GM21381 (cell line): ENCODE measurements around the gene CTRB1.
A peak's percentile ranks its signal among the peaks of the same experiment; 100 is the strongest.

Experiments used
- ATAC-seq: cut with Tn5 transposase; IDR thresholded peaks from one replicate; pipeline ENCODE4 v1.9.1; 2021; ENCODE audit warnings: mild to moderate bottlenecking, moderate library complexity; ENCODE audit not compliant: unreplicated experiment

Gene CTRB1

GRCh38 chr16:75218256-75219076 lies at the start of gene CTRB1:
CTRB1 (plus strand) TSS chr16:75218988; CDS start chr16:75219008, 20 bp downstream.
- ATAC-seq, result peak; percentile 60

- no peak for ATAC-seq
These were observed 48.8 kb upstream of the CTRB1 start for GRCh38 chr16:75169899-75170405.

DNA sequence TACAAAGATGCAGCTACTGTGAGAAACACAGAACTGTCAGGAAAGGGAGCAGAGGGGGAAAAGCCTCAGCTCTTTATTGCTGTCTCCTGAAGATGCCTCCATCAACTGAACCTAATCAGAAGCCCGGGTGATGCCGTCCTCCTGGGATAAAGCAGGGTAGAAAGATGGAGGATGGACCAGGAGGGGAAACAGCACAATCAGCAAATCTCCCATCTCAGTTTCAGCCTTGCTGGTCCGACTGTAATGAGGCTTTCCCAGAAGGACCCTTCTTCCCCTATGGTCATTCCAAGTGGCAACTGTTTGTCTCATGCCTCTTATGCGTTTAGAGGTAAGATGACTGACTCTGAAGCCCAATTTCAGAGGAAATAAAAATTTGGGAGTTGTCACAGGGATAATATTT lies 46.2 kb upstream of the CTRB1 start:
- no peak for ATAC-seq

DNA sequence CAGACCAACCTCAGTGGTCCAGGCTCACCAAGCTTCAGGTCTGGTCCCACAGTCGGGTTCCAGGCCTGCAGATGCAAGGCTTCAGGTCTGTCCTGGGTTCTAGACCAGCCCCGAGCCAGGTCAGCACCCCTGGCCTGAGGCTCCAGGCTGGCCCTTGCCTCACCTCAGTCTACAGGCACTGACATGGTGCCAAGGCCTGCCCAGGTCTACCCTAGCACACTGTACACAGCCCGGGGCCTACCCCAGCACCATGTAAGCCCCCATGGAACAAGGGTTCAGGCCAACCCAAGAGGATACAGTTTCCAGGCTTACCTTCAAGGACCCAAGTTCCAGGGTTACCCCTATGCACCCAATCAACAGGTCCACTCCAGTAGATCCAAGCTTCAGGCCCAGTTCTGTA lies 43.7 kb upstream of the CTRB1 start:
- no peak for ATAC-seq

GRCh38 chr16:75176926-75177325 lies 41.9 kb upstream of the CTRB1 start:
- no peak for ATAC-seq

DNA sequence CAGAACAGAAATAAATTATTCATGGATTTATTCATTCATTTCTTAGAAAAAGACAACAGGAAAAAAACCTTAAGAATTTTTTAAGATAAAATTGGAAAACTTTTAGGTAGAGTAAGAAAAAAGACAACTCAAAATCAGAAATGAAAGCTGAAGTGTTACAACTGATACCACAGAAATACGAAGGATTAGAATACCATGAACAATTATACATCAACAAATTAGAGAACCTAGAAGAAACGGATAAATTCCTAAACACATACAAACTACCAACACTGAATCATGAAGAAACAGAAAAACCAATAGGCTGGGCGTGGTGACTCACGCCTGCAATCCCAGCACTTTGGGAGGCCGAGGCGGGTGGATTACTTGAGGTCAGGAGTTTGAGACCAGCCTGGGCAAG lies 39.6 kb upstream of the CTRB1 start:
- ATAC-seq, result no peak

DNA sequence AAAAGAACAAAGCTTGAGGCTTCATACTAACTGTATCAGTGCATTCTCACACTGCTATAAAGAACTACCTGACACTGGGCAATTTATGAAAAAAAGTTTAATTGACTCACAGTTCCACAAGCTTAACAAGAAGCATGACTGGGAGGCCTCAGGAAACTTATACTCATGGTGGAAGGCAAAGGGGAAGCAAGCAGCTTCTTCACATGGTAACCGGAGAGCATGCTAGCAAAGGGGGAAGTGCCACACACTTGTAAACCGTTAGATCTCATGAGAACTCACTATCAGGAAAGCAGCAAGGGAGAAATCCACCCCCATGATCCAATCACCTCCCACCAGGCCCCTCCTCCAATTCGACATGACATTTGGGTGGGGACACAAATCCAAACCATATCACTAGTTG lies 37.2 kb upstream of the CTRB1 start:
- no peak for ATAC-seq

- no peak for ATAC-seq
These were observed 29.8 kb upstream of the CTRB1 start for GRCh38 chr16:75188832-75189477.

DNA sequence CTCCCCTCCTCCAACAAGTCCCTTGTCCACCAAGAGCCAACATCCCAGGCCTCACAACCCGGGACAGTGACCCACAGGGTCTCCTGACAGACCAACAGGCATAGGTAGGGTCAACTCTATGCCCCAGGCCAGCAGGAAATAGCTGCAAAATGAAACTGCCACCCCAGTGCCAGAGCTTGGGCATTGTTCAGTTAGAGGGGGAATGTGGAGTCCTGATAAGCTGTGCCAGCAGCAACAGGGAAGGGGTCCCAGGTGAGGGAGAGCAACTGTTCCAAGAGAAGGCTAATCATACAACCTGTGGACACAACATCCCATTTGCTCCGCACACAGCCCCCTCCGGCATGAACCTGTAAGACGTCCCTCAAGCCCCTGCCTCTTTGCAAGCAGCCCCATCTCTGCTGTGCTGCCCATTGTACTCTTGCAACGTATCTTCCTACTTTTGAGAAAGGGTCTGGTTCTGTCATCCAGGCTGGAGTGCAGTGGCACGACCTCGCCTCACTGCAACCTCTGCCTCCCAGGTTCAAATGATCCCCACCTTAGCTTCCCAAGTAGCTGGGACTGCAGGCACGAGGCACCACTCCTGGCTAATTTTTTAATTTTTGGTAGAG lies 29.0 kb upstream of the CTRB1 start:
- ATAC-seq, result no peak

DNA sequence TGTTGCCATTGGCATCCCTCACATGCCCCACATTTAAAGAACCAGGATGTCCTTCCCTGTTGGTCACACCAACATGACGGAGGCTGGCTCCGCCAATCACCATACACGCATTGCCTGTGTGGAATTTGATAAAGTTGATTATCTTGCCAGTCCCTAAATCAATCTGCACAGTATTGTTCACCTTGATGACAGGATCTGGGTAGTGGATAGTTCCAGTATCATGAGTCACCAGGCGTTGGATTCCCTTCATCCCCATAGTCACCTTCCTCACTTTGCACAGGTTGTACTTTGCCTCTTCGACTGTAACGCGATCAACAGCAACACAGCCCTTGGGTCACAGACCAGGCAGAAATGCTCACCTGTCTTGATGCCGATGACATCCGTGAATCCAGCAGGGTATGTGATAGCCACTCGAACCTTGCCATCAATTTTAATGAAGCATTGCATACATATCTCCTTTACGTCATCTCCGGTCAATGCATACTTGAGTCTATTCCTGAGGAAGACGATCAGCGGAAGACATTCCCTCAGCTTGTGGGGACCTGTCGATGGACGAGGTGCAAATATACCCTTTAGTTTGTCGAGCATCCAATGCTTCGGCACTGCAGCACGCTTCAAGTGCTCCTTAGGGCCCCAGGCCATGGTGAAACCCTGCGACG lies 26.1 kb upstream of the CTRB1 start:
- no peak for ATAC-seq

- no peak for ATAC-seq
These were observed 25.5 kb upstream of the CTRB1 start for GRCh38 chr16:75193265-75193650.

GRCh38 chr16:75193730-75194444 lies 24.9 kb upstream of the CTRB1 start:
- no peak for ATAC-seq

- no peak for ATAC-seq
These were observed 22.7 kb upstream of the CTRB1 start for GRCh38 chr16:75195811-75196790.

GRCh38 chr16:75196836-75197235 lies 22.0 kb upstream of the CTRB1 start:
- no peak for ATAC-seq

DNA sequence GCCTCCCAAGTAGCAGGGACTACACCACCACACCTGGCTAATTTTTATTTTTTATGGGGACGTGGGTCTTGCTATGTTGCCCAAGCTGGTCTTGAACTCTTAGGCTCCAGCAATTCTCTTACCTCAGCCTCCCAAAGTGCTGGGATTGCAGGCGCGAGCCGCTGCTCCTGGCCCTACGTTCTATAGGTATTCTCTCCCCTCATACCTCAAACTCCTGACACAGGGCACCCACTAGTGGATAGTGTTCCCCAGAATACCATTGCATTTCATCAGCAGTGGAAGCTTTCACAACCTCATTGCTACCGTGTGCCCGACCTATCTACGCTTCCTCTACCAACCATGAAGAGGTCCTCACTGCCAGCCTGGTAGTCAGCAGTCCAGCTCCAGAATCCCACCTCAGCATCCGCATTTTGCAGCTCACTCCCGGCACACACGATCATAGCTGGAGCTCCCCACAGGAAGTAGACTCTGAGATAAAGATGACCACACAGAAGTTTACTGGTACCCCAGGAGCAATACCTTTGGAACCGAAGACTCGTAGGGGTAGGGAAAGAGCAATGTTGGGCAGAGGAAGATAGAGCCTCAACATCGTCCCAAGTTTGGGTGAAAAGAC lies 21.2 kb upstream of the CTRB1 start:
- no peak for ATAC-seq

GRCh38 chr16:75198135-75198600 lies 20.6 kb upstream of the CTRB1 start:
- ATAC-seq, result no peak

GRCh38 chr16:75202069-75202590 lies 16.7 kb upstream of the CTRB1 start:
- no peak for ATAC-seq

GRCh38 chr16:75203096-75203495 lies 15.7 kb upstream of the CTRB1 start:
- no peak for ATAC-seq
